Prostate gland (tissue), 2 donors: ENCODE results near the gene RHBDL1. TPM values are rescaled to one million over a fixed set of nuclear protein-coding genes. Genes with fewer than 3 reads are reported as not detected.

Source experiments
- DNase-seq: peaks from one replicate; pipeline ENCODE4 v3.0.0-alpha.2; 2019; ENCODE audit warnings: low spot score
- H3K27ac ChIP-seq, 2 donors: fragments of 200-600 bp; sonication (generic); 2 replicates each; pipeline ENCODE4 v1.5.1; 2017 to 2019
- H3K27me3 ChIP-seq: fragments of 200-600 bp; sonication (generic); replicated peaks from 2 replicates; pipeline ENCODE4 v1.5.1; 2019; ENCODE audit not compliant: insufficient read depth
- H3K36me3 ChIP-seq, 2 donors: fragments of 200-600 bp; sonication (generic); 1 replicate in 1 of 2; 2 replicates in 1 of 2; pipeline versions ENCODE4 v1.5.1 to v1.8.1; 2017 to 2019
- H3K4me1 ChIP-seq: fragments of 200-600 bp; sonication (generic); replicated peaks from 2 replicates; pipeline ENCODE4 v1.5.1; 2019
- H3K4me3 ChIP-seq, 2 donors: fragments of 200-600 bp; sonication (generic); 2 replicates each; pipeline ENCODE4 v1.5.1; 2017 to 2019
- H3K9me3 ChIP-seq: fragments of 200-600 bp; sonication (generic); 2 replicates; pipeline ENCODE4 v1.5.1; 2017
- CTCF ChIP-seq, 4 experiments: fragments of 200-600 bp in 2 of 4; fragments of 450-650 bp in 2 of 4; sonication (generic) in 2 of 4; IDR thresholded peaks; 1 replicate in 3 of 4; 2 replicates in 1 of 4; pipeline ENCODE4 v1.5.1; 2016 to 2019; ENCODE audit warnings: antibody characterized with exemption in 4 of 4, mild to moderate bottlenecking in 2 of 4, moderate library complexity in 2 of 4
- POLR2A ChIP-seq: fragments of 450-650 bp; IDR thresholded peaks from one replicate; pipeline ENCODE4 v1.6.1; 2016; ENCODE audit warnings: antibody characterized with exemption, mild to moderate bottlenecking
- POLR2AphosphoS5 ChIP-seq: sonication (generic); formaldehyde crosslinking; IDR thresholded peaks from one replicate; pipeline ENCODE4 v1.6.1; 2017; ENCODE audit warnings: antibody characterized with exemption
- WGBS: methylation state at CpG from one replicate; pipeline ENCODE4 v1.1.5; 2018; 5-methylcytosine and 5-hydroxymethylcytosine counted together
- intact Hi-C: fragments of 100-400 bp; cut with DNase I; formaldehyde crosslinking; loops from one replicate; pipeline ENCODE4 v1.14.2; 2022
- total RNA-seq, 2 donors: library from RNA; depleted of rRNA; stranded (reverse); fragments of >200 nt; gene quantifications; one replicate each; pipeline ENCODE4 v1.1.0, GENCODE V29; 2016

The RHBDL1 gene
- total RNA-seq, 2 donors from 2014 or later: 4.5 to 4.9 TPM

GRCh38 chr16:695355-696089 lies 20.1 kb downstream of the RHBDL1 start:
- no peaks in the 10 kb centered on the region for H3K36me3 ChIP-seq
- H3K27me3 ChIP-seq: peaks cover 23% of the 10 kb centered on the region
- intact Hi-C loops: no loop called here
- no peak overlapping the region for H3K27ac ChIP-seq
- WGBS: 4% methylated on average over 58 of the region's 71 CpGs
- TF ChIP-seq CTCF (IDR thresholded peaks at IDR 0.05) (peak in 1 of 4 experiments; percentile 2), POLR2AphosphoS5 (no peak)
- H3K9me3 ChIP-seq: no peaks in the 10 kb centered on the region
- peaks cover 7% of the 10 kb centered on the region for H3K4me1 ChIP-seq
- DNase-seq: no peak
- H3K4me3 ChIP-seq: no peak overlapping the region

GRCh38 chr16:698911-699671 lies 23.6 kb downstream of the RHBDL1 start:
- intact Hi-C loops: no loop called here
- Histone ChIP-seq H3K4me3 (no peak overlapping the region), H3K9me3 (no peaks in the 10 kb centered on the region), H3K27me3 (peaks cover 26% of the 10 kb centered on the region), H3K36me3 (no peaks in the 10 kb centered on the region), H3K4me1 (peaks cover 4% of the 10 kb centered on the region), H3K27ac (no peak overlapping the region)
- no peak for DNase-seq
- 83% methylated on average over 16 of the region's 19 CpGs for WGBS
- TF ChIP-seq CTCF (IDR thresholded peaks at IDR 0.05) (no peak), POLR2AphosphoS5 (no peak), POLR2A (no peak)

- no peak for TF ChIP-seq CTCF (IDR thresholded peaks at IDR 0.05)
- no peak for TF ChIP-seq POLR2A
- no peak for TF ChIP-seq POLR2AphosphoS5
- Histone ChIP-seq H3K27ac (no peak overlapping the region), H3K36me3 (no peaks in the 10 kb centered on the region), H3K27me3 (peaks cover 23% of the 10 kb centered on the region), H3K4me1 (no peaks in the 10 kb centered on the region), H3K9me3 (no peaks in the 10 kb centered on the region), H3K4me3 (no peak overlapping the region)
- no peak for DNase-seq
- 5% methylated on average over 59 of the region's 76 CpGs for whole genome bisulfite sequencing
- intact Hi-C loops: no loop called here
These were observed 25.5 kb downstream of the RHBDL1 start for GRCh38 chr16:700684-701584.

DNA sequence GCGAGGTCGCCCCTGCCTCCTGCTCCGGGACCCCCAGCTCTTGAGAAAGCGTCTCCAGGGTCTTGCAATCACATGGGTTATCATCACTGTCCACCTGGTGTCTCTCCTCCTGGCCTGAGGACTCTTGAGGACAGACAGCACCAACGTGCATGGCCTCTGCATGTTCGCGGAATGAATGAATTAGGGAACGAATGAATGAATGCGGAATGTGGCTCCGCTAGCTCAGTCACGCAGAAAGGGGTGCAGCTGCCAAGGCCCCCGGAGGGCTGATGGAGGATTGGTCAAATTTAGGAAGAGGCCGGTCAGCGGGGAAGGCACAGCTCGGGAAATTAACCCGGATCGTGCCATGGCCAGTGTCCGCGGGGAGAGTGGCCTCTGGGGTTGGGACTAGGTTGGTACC lies 26.9 kb downstream of the RHBDL1 start:
- H3K36me3 ChIP-seq: no peaks in the 10 kb centered on the region
- no peaks in the 10 kb centered on the region for H3K9me3 ChIP-seq
- peaks cover 23% of the 10 kb centered on the region for H3K27me3 ChIP-seq
- no peak overlapping the region for H3K27ac ChIP-seq
- intact Hi-C loops: no loop called here
- H3K4me3 ChIP-seq: no peak overlapping the region
- TF ChIP-seq POLR2A (no peak), POLR2AphosphoS5 (no peak), CTCF (IDR thresholded peaks at IDR 0.05) (no peak)
- DNase-seq: no peak
- no peaks in the 10 kb centered on the region for H3K4me1 ChIP-seq
- WGBS: 85% methylated on average over 19 of the region's 19 CpGs
